Right lobe of liver (tissue), 6 donors: Measurements from ENCODE around the gene SYCP2. TPM values are rescaled to one million over a fixed set of nuclear protein-coding genes. Genes with fewer than 3 reads are reported as not detected.

Source experiments
- ATAC-seq, 4 donors: fragments of 200-7000 bp; cut with Tn5 transposase; one replicate each; pipeline ENCODE4 v1.9.1; 2020; ENCODE audit warnings: mild to moderate bottlenecking in 4 of 4, moderate library complexity in 4 of 4
- DNase-seq, 3 donors: peaks; one replicate each; pipeline ENCODE4 v3.0.0-alpha.2; 2020
- H3K27ac ChIP-seq, 3 donors: fragments of 200-600 bp; one replicate each; pipeline ENCODE4 v1.8.0; 2022
- H3K27me3 ChIP-seq, 2 donors: fragments of 200-600 bp; one replicate each; pipeline ENCODE4 v1.8.0; 2022
- H3K36me3 ChIP-seq, 4 donors: fragments of 200-600 bp; sonication (generic) in 1 of 4; one replicate each; pipeline versions ENCODE4 v1.5.1 to v1.8.0; 2017 to 2022; ENCODE audit warnings: control low read depth in 1 of 4
- H3K4me1 ChIP-seq, 4 donors: fragments of 200-600 bp; sonication (generic) in 1 of 4; one replicate each; pipeline versions ENCODE4 v1.5.1 to v1.8.0; 2017 to 2022; ENCODE audit warnings: control low read depth in 1 of 4
- H3K4me3 ChIP-seq, 3 donors: fragments of 200-600 bp; one replicate each; pipeline ENCODE4 v1.8.0; 2022
- H3K9me3 ChIP-seq, 4 donors: fragments of 200-600 bp; sonication (generic) in 1 of 4; one replicate each; pipeline versions ENCODE4 v1.5.1 to v1.8.0; 2017 to 2022; ENCODE audit warnings: control low read depth in 1 of 4
- POLR2A ChIP-seq: fragments of 450-650 bp; IDR thresholded peaks from one replicate; pipeline ENCODE4 v1.6.1; 2017; ENCODE audit warnings: antibody characterized with exemption, mild to moderate bottlenecking
- WGBS: methylation state at CpG from one replicate; pipeline ENCODE4 v1.1.6; 2018; ENCODE audit warnings: low coverage, low lambda C conversion rate; ENCODE audit not compliant: insufficient coverage; ENCODE audit errors: missing lambda C conversion rate; 5-methylcytosine and 5-hydroxymethylcytosine counted together
- intact Hi-C, 2 donors: fragments of 100-400 bp; cut with DNase I; formaldehyde crosslinking; loops; one replicate each; pipeline versions ENCODE4 v1.11.2 to v1.14.1; 2022
- total RNA-seq, 6 experiments: library from RNA; depleted of rRNA in 2 of 6; stranded (reverse); fragments of >200 nt in 2 of 6; fragmentation: NEBNext Ultra II Directional in 3 of 6; extraction: Animal tissue kit (Norgen Biotek cat#: 25700) in 3 of 6; gene quantifications; one replicate each; pipeline versions ENCODE4 v1.1.0 to v1.2.4, GENCODE V29; 2016 to 2023
- TF ChIP-seq, protein P1 (sequence below), 4 donors: fragments of 200-600 bp in 3 of 4; fragments of 450-650 bp in 1 of 4; IDR thresholded peaks; one replicate each; pipeline versions ENCODE4 v1.5.1 to v1.8.0; 2016 to 2022; ENCODE audit warnings: antibody characterized with exemption in 4 of 4, mild to moderate bottlenecking in 2 of 4
- donor health status: DM: no; HTN: yes; CAD: no.
- donor health status: DM: no; HTN: no; CAD: no.
- donor health status: DM: no; HTN: no; CAD: no.
- donor health status: DM: no; HTN: yes; CAD: no.
- donor health status: DM: no; HTN: yes; CAD: no.

Gene SYCP2
- total RNA-seq, 6 experiments from 2014 or later = 0.18 to 0.95 (median 0.63) TPM

DNA sequence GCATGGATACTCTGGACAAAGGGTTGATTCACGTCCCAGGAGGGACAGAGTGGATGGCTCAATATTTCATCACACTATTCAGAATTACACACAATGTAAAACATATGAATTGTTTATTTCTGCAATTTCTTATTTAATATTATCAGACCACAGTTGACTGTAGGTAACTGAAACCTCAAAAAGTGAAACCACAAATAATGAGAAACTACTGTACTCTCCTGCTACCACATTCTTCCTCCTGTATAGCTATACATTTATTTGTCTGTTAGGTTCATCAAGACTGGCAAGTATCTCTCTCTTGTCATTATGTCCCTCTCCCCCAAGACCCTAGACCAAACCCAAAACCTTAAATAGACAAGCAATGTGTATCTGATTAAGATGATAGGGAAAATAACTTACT is 60.0 kb downstream of the SYCP2 start:
- DNase-seq (no peak), ATAC-seq (no peak)
- intact Hi-C loops = no loop called here
- Histone ChIP-seq H3K4me3 (no peak overlapping the region), H3K9me3 (no peaks in the 10 kb centered on the region), H3K4me1 (no peaks in the 10 kb centered on the region), H3K27ac (no peak overlapping the region), H3K36me3 (no peaks in the 10 kb centered on the region), H3K27me3 (no peaks in the 10 kb centered on the region)
- TF ChIP-seq, protein P1, sequence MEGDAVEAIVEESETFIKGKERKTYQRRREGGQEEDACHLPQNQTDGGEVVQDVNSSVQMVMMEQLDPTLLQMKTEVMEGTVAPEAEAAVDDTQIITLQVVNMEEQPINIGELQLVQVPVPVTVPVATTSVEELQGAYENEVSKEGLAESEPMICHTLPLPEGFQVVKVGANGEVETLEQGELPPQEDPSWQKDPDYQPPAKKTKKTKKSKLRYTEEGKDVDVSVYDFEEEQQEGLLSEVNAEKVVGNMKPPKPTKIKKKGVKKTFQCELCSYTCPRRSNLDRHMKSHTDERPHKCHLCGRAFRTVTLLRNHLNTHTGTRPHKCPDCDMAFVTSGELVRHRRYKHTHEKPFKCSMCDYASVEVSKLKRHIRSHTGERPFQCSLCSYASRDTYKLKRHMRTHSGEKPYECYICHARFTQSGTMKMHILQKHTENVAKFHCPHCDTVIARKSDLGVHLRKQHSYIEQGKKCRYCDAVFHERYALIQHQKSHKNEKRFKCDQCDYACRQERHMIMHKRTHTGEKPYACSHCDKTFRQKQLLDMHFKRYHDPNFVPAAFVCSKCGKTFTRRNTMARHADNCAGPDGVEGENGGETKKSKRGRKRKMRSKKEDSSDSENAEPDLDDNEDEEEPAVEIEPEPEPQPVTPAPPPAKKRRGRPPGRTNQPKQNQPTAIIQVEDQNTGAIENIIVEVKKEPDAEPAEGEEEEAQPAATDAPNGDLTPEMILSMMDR (IDR thresholded peaks at IDR 0.05) = no peak
- no peak for TF ChIP-seq POLR2A
- 25% methylated on average over 1 of the region's 1 CpG for WGBS

DNA sequence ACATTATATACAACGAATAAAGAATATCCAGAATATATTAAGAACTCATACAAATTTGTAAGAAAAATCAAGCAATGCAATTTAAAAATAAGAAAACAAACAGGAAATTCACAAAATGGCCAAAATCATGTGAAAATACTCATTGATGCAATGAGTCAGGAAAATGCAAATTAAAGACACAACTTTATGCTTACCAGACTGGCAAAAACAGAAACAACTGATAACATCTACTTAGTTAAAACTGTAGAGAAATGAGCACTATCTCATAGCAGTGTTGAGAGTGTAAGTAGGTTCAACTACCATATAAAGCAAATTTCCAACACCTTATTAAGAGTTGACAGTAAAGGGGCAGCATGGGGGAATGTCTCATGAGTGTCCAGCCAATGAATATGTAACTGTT is 62.3 kb downstream of the SYCP2 start:
- ATAC-seq (no peak), DNase-seq (no peak)
- intact Hi-C loops = no loop called here
- H3K9me3 ChIP-seq = no peaks in the 10 kb centered on the region
- H3K4me3 ChIP-seq = no peak overlapping the region
- no peak overlapping the region for H3K27ac ChIP-seq
- H3K36me3 ChIP-seq = no peaks in the 10 kb centered on the region
- WGBS = 38% methylated on average over 1 of the region's 1 CpG
- no peaks in the 10 kb centered on the region for H3K4me1 ChIP-seq
- no peaks in the 10 kb centered on the region for H3K27me3 ChIP-seq
- no peak for TF ChIP-seq POLR2A
- TF ChIP-seq, protein P1 (IDR thresholded peaks at IDR 0.05) = no peak

DNA sequence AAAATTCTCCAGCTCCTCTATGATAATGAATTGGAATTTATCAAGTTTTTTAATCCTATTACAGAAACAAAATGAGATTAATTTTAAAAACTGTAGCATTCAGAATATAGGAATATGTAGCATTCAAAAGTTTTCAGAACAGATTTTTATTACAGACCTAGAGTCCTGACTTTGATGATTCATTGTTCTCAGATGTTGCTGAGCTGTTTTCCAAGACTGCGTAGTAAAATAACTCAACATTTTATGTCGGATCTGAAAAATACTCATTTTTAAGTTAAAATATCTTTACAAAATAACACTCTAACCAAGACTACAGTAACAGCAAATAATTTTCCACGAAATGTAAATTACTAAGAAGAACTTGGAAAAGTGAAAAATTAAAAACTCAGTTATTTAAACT is 67.1 kb downstream of the SYCP2 start:
- no peak for DNase-seq
- 54% methylated on average over 3 of the region's 3 CpGs for WGBS
- H3K27ac ChIP-seq = no peak overlapping the region
- no peak overlapping the region for H3K4me3 ChIP-seq
- TF ChIP-seq POLR2A = no peak
- TF ChIP-seq, protein P1 (IDR thresholded peaks at IDR 0.05) = no peak
- no peaks in the 10 kb centered on the region for H3K36me3 ChIP-seq
- intact Hi-C loops = no loop called here
- no peak for ATAC-seq
- H3K9me3 ChIP-seq = no peaks in the 10 kb centered on the region
- H3K27me3 ChIP-seq = no peaks in the 10 kb centered on the region
- no peaks in the 10 kb centered on the region for H3K4me1 ChIP-seq

DNA sequence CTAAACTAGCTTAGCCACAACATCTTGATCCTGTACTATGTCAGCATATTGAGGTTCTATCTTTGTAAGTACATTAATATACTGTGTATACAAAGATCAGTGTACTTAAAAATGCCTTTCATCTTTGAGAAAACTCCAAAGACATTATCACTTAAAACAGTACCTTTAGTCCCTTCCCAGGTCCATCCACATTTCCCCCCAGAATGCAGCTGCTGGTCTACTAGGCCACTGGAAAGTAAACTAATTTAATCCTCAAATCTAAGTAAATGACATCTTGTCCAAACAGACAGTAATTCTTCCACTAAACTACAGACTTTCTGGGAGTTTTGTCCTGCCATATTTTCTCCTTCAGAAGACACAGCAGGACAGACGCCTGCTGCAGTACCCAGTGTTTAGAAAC is 68.7 kb downstream of the SYCP2 start:
- H3K4me1 ChIP-seq = no peaks in the 10 kb centered on the region
- no peaks in the 10 kb centered on the region for H3K9me3 ChIP-seq
- no peak overlapping the region for H3K4me3 ChIP-seq
- WGBS = 64% methylated on average over 1 of the region's 1 CpG
- ATAC-seq (no peak), DNase-seq (no peak)
- H3K36me3 ChIP-seq = no peaks in the 10 kb centered on the region
- intact Hi-C loops = no loop called here
- no peaks in the 10 kb centered on the region for H3K27me3 ChIP-seq
- no peak overlapping the region for H3K27ac ChIP-seq
- TF ChIP-seq, protein P1 (IDR thresholded peaks at IDR 0.05) = no peak
- no peak for TF ChIP-seq POLR2A

DNA sequence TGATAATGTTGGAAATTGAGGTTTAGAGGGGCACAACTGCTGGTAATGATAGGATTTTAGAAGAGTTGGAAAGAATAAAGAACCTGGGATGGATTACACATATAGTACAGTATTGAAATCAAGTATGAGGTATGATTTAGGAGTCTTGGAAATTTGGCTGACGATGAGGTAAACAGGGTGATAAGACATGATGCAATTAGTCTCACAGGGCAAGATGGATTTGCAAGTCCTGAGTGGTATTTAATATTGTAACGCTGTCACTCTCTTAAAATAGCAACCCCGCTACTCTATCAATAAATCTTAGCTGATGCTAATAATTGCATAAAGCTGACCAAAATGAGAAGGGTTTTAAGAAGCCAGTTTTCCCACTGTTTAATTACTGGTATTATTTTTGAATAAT is 70.4 kb downstream of the SYCP2 start:
- H3K27me3 ChIP-seq = no peaks in the 10 kb centered on the region
- intact Hi-C loops = no loop called here
- DNase-seq (no peak), ATAC-seq (no peak)
- H3K9me3 ChIP-seq = no peaks in the 10 kb centered on the region
- H3K4me3 ChIP-seq = no peak overlapping the region
- H3K36me3 ChIP-seq = no peaks in the 10 kb centered on the region
- no peak overlapping the region for H3K27ac ChIP-seq
- 23% methylated on average over 1 of the region's 3 CpGs for WGBS
- TF ChIP-seq, protein P1 (IDR thresholded peaks at IDR 0.05) = no peak
- no peak for TF ChIP-seq POLR2A
- no peaks in the 10 kb centered on the region for H3K4me1 ChIP-seq
